Lower lobe of right lung (tissue), 2 donors: ENCODE results near the gene UBE2H. TPM values are rescaled to one million over a fixed set of nuclear protein-coding genes. Genes with fewer than 3 reads are reported as not detected.
"Not testable (repeated sequence)": the region's sequence is repeated elsewhere in the genome, so short reads cannot be mapped to it uniquely, and the experiment has no call there.

Experiments used
- ATAC-seq, 2 donors: fragments of 200-7000 bp; cut with Tn5 transposase; one replicate each; pipeline ENCODE4 v1.9.1; 2020 to 2022; ENCODE audit warnings: mild to moderate bottlenecking in 2 of 2, moderate library complexity in 2 of 2
- DNase-seq: peaks from one replicate; pipeline ENCODE4 v3.0.0-alpha.2; 2020
- H3K27ac ChIP-seq: fragments of 200-600 bp; one replicate; pipeline ENCODE4 v1.8.0; 2022
- H3K27me3 ChIP-seq: fragments of 200-600 bp; one replicate; pipeline ENCODE4 v1.8.0; 2022; ENCODE audit warnings: low read depth
- H3K36me3 ChIP-seq: fragments of 200-600 bp; one replicate; pipeline ENCODE4 v1.8.0; 2022; ENCODE audit warnings: mild to moderate bottlenecking
- H3K4me1 ChIP-seq: fragments of 200-600 bp; one replicate; pipeline ENCODE4 v1.8.0; 2022
- H3K4me3 ChIP-seq: fragments of 200-600 bp; one replicate; pipeline ENCODE4 v1.8.0; 2022; ENCODE audit warnings: mild to moderate bottlenecking
- H3K9me3 ChIP-seq: fragments of 200-600 bp; one replicate; pipeline ENCODE4 v1.8.0; 2022
- CTCF ChIP-seq: fragments of 200-600 bp; IDR thresholded peaks from one replicate; pipeline ENCODE4 v1.8.0; 2022; ENCODE audit warnings: antibody characterized with exemption, mild to moderate bottlenecking
- intact Hi-C: fragments of 100-400 bp; cut with DNase I; formaldehyde crosslinking; loops from one replicate; pipeline ENCODE4 v1.11.0; 2022
- total RNA-seq: library from RNA; stranded (reverse); fragmentation: NEBNext Ultra II Directional; extraction: Animal tissue kit (Norgen Biotek cat#: 25700); gene quantifications from one replicate; pipeline ENCODE4 v1.2.1, GENCODE V29; 2021
- donor health status: DM: no; HTN: yes; CAD: no; lungs with severe emphysema.

UBE2H gene
- total RNA-seq, 1 donor from 2014 or later, result 76.7 TPM

DNA sequence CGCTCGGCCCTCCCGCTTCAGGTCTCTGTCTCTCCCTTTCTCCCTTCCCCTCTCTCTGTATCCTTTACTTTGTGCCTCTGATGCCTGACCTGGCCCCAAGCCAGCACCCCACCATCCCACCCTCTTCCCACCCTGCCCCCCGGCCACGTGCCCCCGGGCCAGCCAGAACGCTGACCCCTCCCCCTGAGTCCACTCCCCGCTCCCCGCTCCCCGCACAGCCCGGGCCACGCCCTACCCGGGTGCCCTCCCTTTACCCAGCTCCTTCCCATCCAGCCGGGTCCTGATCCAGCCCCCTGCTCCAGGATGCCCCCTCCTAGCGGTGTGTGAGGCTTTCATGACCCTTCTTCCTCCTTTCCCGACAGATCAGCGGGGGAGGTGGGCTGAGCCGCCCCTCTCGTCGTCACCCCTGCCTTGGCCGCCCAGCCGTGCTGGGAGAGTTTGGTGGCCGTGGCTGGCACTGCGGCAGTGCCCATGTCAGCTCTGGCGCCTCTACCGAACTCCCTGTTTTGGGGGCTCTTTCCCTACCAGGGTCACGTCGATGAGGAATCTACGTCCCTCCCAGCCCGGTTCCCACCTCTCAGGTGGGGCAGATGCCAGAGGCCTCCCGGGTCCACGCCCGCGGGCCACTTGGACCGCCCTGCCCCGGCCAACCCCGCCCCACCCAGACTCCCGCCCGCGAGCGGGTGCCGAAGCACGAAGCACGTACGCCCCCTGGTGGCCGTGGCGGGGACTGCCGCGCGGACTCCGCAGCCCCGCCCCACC is 127.4 kb downstream of the UBE2H start:
- intact Hi-C loops, result no loop called here
- H3K36me3 ChIP-seq, result no peaks in the 10 kb centered on the region
- H3K27ac ChIP-seq, result peak overlapping the region; percentile 76
- peak; percentile 93 for DNase-seq
- no peaks in the 10 kb centered on the region for H3K9me3 ChIP-seq
- H3K4me3 ChIP-seq, result peak overlapping the region; percentile 79
- peak; percentile 93 to 96 for ATAC-seq
- TF ChIP-seq CTCF, result peak; percentile 95
- H3K4me1 ChIP-seq, result peaks cover 25% of the 10 kb centered on the region
- no peaks in the 10 kb centered on the region for H3K27me3 ChIP-seq

GRCh38 chr7:129824291-129825208 is 128.2 kb downstream of the UBE2H start:
- H3K36me3 ChIP-seq, result no peaks in the 10 kb centered on the region
- peak overlapping the region; percentile 79 for H3K4me3 ChIP-seq
- TF ChIP-seq CTCF, result no peak
- H3K4me1 ChIP-seq, result peaks cover 17% of the 10 kb centered on the region
- ATAC-seq, result peak; percentile 38 to 62
- no peaks in the 10 kb centered on the region for H3K27me3 ChIP-seq
- peak overlapping the region; percentile 8 for H3K27ac ChIP-seq
- no peaks in the 10 kb centered on the region for H3K9me3 ChIP-seq
- no peak for DNase-seq
- intact Hi-C loops, result no loop called here

DNA sequence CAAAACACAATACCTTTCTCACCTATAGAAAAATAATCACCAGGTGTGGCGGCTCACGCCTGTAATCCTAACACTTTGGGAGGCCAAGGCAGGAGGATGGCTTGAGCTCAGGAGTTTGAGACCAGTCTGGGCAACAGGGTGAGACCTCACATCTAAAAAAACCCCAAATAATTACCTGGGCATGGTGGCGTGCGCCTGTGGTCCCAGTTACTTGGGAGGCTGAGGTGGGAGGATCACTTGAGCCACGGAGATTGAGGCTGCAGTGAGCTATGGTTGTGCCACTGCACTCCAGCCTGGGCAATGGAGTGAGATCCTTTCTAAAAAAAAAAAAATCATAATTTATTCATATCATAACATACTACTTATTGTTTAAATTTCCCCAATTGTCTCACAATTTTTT is 129.6 kb downstream of the UBE2H start:
- ATAC-seq, DNase-seq, H3K27ac ChIP-seq, H3K27me3 ChIP-seq, intact Hi-C loops, H3K36me3 ChIP-seq, H3K9me3 ChIP-seq, H3K4me3 ChIP-seq: not testable (repeated sequence)
- H3K4me1 ChIP-seq, result peaks cover 14% of the 10 kb centered on the region

DNA sequence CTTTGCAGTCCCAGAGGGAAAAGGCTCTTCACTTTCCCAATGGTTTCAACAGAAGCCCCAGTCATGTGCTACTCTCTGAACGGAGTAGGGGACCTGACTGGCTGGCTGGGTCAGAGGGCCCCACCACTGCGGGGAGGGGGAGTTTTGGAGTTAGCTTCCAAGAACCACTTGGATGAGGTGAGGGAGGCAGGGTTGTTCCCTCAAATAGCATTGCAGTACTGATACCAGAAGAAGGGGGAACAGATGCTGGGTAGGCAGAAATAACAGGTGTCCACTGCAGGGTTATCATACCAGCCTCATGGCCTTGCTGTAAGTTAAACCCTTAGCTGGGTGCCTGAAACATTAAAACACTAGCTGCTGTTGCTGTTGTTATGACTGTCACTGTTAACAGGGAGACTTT is 131.3 kb downstream of the UBE2H start:
- DNase-seq (no peak), ATAC-seq (no peak)
- intact Hi-C loops, result no loop called here
- Histone ChIP-seq H3K36me3 (no peaks in the 10 kb centered on the region), H3K4me3 (no peak overlapping the region), H3K9me3 (peaks cover 4% of the 10 kb centered on the region), H3K27me3 (no peaks in the 10 kb centered on the region), H3K4me1 (peaks cover 14% of the 10 kb centered on the region), H3K27ac (no peak overlapping the region)
- no peak for TF ChIP-seq CTCF

- H3K27ac ChIP-seq, result no peak overlapping the region
- intact Hi-C loops, result no loop called here
- H3K36me3 ChIP-seq, result no peaks in the 10 kb centered on the region
- no peaks in the 10 kb centered on the region for H3K27me3 ChIP-seq
- H3K9me3 ChIP-seq, result peaks cover 4% of the 10 kb centered on the region
- ATAC-seq (no peak), DNase-seq (no peak)
- no peak overlapping the region for H3K4me3 ChIP-seq
- no peak for TF ChIP-seq CTCF
- H3K4me1 ChIP-seq, result no peaks in the 10 kb centered on the region
Measured at GRCh38 chr7:129816742-129817141, 136.0 kb downstream of the UBE2H start.

GRCh38 chr7:129807863-129808262 is 144.9 kb downstream of the UBE2H start:
- DNase-seq, result no peak
- TF ChIP-seq CTCF, result no peak
- no peaks in the 10 kb centered on the region for H3K36me3 ChIP-seq
- no peak for ATAC-seq
- no peak overlapping the region for H3K27ac ChIP-seq
- H3K4me1 ChIP-seq, result no peaks in the 10 kb centered on the region
- no peaks in the 10 kb centered on the region for H3K27me3 ChIP-seq
- no peak overlapping the region for H3K4me3 ChIP-seq
- H3K9me3 ChIP-seq, result no peaks in the 10 kb centered on the region
- intact Hi-C loops, result no loop called here
